GM18868 (cell line): ENCODE results near the gene SYT8.

Source experiments
- ATAC-seq: cut with Tn5 transposase; IDR thresholded peaks from one replicate; pipeline ENCODE4 v1.9.1; 2021; ENCODE audit warnings: mild to moderate bottlenecking, moderate library complexity; ENCODE audit not compliant: unreplicated experiment

SYT8 gene

GRCh38 chr11:1844221-1845094 lies 9.7 kb downstream of the SYT8 start:
- no peak for ATAC-seq

DNA sequence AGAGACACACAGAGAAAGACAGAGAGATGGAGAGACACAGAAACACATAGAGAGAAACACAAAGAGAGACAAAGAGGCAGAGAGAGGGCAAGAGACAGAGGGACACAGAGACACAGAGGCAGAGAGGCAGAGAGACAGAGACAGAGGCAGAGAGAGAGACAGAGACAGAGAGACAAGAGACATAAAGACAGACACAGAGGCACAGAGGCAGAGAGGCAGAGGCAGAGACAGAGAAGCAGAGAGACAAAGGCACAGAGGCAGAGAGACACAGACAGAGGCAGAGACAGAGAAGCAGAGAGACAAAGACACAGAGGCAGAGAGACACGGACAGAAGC lies 10.3 kb downstream of the SYT8 start:
- ATAC-seq, result no peak

- no peak for ATAC-seq
Observed at GRCh38 chr11:1845561-1846452, 11.0 kb downstream of the SYT8 start.

DNA sequence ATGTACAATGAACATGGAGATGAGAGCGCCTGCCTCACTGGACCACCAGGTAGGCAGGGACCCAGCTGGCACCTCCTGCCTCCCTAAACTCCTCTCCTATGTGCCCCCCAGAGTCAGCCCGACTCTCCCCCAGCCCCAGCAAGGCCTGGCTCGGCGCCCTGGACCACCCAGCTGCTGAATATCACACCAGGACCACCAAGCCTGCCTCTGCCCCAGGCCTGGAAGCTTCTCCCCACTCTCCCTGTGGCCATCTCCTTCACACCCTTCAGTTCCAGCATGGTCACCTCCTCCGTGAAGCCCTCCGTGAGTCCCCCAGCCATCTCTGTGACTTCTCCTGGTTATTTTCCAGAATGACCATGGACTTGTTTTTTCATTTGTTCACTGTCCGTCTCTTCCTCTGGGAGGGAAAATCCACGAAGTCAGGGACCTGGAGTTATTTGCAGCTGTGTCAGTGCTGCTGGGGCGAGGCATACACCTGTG lies 11.7 kb downstream of the SYT8 start:
- no peak for ATAC-seq

DNA sequence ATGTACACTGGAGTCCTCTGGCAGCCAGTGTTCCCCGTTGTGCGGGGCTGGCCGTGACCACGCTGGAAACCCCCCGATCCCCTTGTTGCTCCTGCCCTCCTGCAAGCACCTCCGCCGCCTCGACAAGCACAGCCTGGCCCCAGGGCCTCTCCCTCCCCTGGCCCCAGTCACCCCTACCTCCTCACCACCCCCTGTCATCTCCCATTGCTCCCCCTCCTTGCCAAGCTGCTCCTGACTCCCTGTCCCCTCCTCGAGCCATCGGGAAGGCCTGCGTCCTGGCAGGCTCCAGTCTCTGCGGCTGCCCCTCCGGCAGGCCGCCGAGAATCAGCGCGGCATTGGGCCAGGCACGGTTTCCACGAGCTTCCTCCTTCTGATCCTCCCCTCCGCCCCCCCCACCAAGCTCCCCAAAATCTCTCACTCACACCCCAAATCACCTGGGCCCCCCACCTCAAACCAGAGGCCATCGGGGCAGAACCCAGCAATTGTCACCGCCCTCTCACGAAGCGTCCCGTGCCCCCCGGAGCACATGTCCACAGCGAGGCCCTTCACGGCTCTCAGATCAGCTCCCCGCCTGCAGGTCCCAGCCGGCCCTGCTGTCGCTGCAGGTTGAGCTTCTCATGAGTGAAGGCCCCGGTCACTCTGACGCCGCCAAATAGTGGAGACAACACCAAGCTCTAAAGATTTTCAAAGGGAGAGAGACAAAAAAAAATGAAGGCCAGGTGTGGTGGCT lies 12.4 kb downstream of the SYT8 start:
- ATAC-seq, result no peak

- ATAC-seq, result no peak
Observed at GRCh38 chr11:1847926-1848639, 13.3 kb downstream of the SYT8 start.

DNA sequence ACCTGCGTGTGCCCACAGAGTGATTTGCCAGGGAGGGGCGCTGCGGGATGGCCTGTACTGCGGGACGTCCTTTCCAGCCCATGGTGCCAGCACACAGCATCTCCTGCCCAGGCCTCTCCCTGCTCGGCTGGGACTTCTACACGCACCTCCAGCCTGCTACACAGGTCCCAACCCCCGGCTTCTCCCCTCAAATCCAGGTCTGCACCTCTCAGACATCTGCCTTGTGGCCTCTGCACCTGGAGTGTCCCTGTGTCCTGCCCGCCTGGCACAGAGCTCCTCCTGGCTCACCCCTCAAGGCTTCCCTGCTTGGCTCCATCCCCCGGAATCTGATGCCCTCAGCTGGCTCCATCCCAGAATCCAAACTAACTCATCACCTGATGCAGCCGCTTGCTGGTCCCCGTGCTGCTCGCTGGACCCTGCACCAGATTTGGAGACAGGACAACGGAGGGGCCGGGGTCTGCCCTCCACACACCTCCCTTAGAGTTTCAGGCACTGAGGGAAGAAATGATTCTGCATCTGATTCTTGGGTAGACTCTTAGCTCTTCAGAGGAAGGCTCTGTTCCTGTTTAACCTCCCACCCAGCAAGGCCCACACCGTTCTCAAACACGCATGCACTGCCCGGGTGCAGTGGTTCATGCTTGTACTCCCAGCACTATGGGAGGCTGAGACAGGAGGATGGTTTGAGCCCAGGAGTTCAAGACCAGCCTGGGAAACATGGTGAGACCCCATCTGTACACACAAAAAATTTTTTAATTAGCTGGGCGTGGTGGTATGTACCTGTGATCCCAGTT lies 14.0 kb downstream of the SYT8 start:
- ATAC-seq, result no peak

DNA sequence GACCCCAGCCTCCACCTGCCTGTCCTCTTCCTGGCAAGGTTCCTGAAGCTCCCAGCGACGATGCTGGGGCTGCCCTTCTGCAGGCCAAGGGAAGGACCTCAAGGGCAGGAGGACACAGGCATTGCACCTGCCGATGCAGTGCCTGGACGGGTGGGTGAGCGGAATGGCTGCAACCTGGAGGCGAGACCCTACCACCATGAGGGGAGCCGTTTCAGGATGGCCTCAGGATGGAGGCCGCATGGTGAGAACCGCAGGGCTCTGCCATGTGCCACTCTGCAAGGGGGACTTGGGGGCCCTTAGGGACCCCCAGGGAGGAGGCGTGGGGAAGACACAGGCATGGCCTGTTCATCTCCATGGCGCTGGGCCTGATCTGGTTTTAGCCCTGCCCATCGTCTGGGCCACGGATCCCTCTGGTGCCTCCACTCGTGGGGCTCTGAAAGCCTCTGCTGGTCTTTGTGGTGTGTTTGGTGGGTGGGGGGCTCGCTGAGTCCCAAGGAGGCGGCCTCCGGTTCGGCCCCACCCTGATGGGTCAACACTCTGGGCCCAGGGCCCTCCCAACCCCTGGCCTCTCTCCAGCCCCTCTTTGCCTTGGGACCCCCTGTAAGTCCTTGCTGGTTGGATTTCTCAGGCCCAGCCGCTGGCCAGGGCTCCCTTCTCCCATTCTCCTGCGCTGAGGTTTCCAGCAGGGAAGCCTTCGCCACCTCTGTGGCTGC lies 16.8 kb downstream of the SYT8 start:
- ATAC-seq, result no peak

- ATAC-seq, result no peak
Observed at GRCh38 chr11:1852271-1852876, 17.6 kb downstream of the SYT8 start.

- ATAC-seq, result peak; percentile 54
Observed at GRCh38 chr11:1852877-1853276, 18.1 kb downstream of the SYT8 start, which contains the start of gene LSP1. TSS of gene LSP1 (plus strand) at chr11:1853084. CDS start at chr11:1853145, 61 bp downstream.

- ATAC-seq, result no peak
Observed at GRCh38 chr11:1853376-1854131, 18.8 kb downstream of the SYT8 start.

DNA sequence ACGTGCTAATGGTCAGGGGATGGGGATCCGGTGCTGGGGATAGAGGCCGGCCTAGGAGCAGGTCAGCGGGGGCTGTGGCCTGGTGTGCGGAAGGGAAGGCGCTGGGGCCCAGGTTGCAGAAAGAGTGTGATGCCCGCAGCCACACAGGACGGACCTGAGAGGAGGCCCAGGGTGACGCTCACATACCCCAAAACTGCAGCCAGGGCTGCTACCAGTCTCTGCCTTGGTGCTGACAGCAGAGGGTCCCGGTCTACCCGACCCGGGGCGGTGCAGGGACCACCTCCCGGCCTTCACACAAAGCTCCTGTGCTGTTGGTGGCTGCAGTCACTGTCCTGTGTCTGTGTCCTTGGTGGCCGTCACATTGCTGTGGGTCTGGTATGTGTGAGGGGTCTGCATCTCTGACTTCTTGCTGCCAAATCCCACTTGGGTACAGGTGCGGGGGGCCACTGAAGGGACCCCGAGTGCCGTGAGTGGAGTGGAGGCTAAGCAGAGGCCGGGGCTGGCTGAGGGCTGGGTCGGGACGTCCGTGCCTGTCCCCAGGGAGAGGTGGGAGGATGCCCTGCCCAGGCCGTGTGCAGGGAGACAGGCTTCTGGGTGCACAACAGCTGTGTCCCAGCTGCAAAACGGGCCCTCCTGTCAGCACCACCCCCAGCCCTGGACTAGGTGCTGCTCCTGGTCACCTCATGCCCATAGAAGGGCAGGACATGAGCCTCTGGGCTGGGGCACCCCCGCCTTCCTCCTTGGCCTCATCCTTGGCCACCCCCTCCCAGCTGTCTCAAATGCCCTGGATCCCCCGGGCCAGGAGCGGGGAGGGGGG lies 19.6 kb downstream of the SYT8 start:
- ATAC-seq, result peak; percentile 20

GRCh38 chr11:1854949-1855885 lies 20.4 kb downstream of the SYT8 start:
- ATAC-seq, result peak; percentile 40

DNA sequence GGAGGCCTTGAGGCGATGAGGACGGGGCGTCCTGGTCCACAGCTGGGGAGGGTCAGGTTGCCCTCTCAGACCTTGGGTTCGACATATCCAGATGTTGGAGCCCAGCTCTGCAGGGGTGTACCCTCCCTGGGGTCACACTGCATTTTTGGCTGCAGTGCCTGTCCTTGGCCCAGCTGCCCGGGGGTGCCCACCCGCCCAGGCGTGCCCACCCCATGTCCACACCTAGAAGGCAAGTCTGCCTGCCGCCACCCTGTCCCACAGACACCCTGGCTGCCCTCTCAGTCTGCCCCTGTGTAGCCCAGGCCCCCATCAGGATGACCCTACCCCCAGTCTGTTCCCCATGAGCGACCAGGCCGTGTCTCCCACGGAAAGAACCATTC lies 21.1 kb downstream of the SYT8 start:
- no peak for ATAC-seq

GRCh38 chr11:1856306-1857005 lies 21.7 kb downstream of the SYT8 start:
- no peak for ATAC-seq
